Ectodermal cell (in vitro differentiated cells): Measurements from ENCODE around the gene MXRA8.
A peak's percentile ranks its signal among the peaks of the same experiment; 100 is the strongest.

Experiments used
- H3K27ac ChIP-seq: 2 replicates; pipeline ENCODE4 v1.7.0; 2013; ENCODE audit warnings: mild to moderate bottlenecking, low read depth, low read length; ENCODE audit not compliant: insufficient read depth, poor library complexity, severe bottlenecking
- H3K27me3 ChIP-seq: 2 replicates; pipeline ENCODE4 v1.7.0; 2013; ENCODE audit warnings: mild to moderate bottlenecking, low read length; ENCODE audit not compliant: insufficient read depth, control insufficient read depth, poor library complexity, severe bottlenecking
- H3K36me3 ChIP-seq: one replicate; pipeline ENCODE4 v1.7.0; 2013; ENCODE audit warnings: low read length; ENCODE audit not compliant: control insufficient read depth, insufficient read depth
- H3K4me1 ChIP-seq: one replicate; pipeline ENCODE4 v1.7.0; 2013; ENCODE audit warnings: low read length; ENCODE audit not compliant: control insufficient read depth, insufficient read depth
- H3K4me3 ChIP-seq: 2 replicates; pipeline ENCODE4 v1.7.0; 2013; ENCODE audit warnings: low read depth, low read length, control low read depth; ENCODE audit not compliant: insufficient read depth
- H3K9me3 ChIP-seq: 2 replicates; pipeline ENCODE4 v1.7.0; 2013; ENCODE audit warnings: mild to moderate bottlenecking, low read length, moderate library complexity; ENCODE audit not compliant: control insufficient read depth
- WGBS, 2 experiments: methylation state at CpG; one replicate each; pipeline ENCODE4 v1.1.7; 2013; ENCODE audit warnings: missing lambda C conversion rate in 2 of 2; 5-methylcytosine and 5-hydroxymethylcytosine counted together

The MXRA8 gene

GRCh38 chr1:1356796-1357401 lies 1.5 kb downstream of the MXRA8 start:
- Histone ChIP-seq H3K4me3 (peak overlapping the region; percentile 45), H3K36me3 (no peaks in the 10 kb centered on the region), H3K9me3 (no peaks in the 10 kb centered on the region), H3K27me3 (no peaks in the 10 kb centered on the region), H3K4me1 (peaks cover 64% of the 10 kb centered on the region), H3K27ac (no peak overlapping the region)
- WGBS, 2 experiments = 71 to 73% methylated on average over 26 of the region's 26 CpGs

GRCh38 chr1:1356166-1356795 lies 2.1 kb downstream of the MXRA8 start:
- Histone ChIP-seq H3K27me3 (no peaks in the 10 kb centered on the region), H3K9me3 (no peaks in the 10 kb centered on the region), H3K36me3 (no peaks in the 10 kb centered on the region), H3K4me1 (peaks cover 63% of the 10 kb centered on the region), H3K4me3 (no peak overlapping the region), H3K27ac (no peak overlapping the region)
- WGBS, 2 experiments = 88 to 89% methylated on average over 8 of the region's 8 CpGs

GRCh38 chr1:1355416-1355815 lies 2.9 kb downstream of the MXRA8 start:
- no peak overlapping the region for H3K27ac ChIP-seq
- no peak overlapping the region for H3K4me3 ChIP-seq
- peaks cover 55% of the 10 kb centered on the region for H3K4me1 ChIP-seq
- H3K36me3 ChIP-seq = no peaks in the 10 kb centered on the region
- H3K9me3 ChIP-seq = no peaks in the 10 kb centered on the region
- no peaks in the 10 kb centered on the region for H3K27me3 ChIP-seq
- 91 to 95% methylated on average over 44 to 52 of the region's 52 CpGs for WGBS, 2 experiments

GRCh38 chr1:1354271-1355247 lies 3.8 kb downstream of the MXRA8 start:
- H3K27me3 ChIP-seq = no peaks in the 10 kb centered on the region
- peaks cover 47% of the 10 kb centered on the region for H3K4me1 ChIP-seq
- H3K9me3 ChIP-seq = no peaks in the 10 kb centered on the region
- H3K4me3 ChIP-seq = no peak overlapping the region
- 91 to 93% methylated on average over 116 of the region's 116 CpGs for WGBS, 2 experiments
- no peaks in the 10 kb centered on the region for H3K36me3 ChIP-seq
- H3K27ac ChIP-seq = no peak overlapping the region

- Histone ChIP-seq H3K9me3 (no peaks in the 10 kb centered on the region), H3K36me3 (no peaks in the 10 kb centered on the region), H3K4me1 (peaks cover 37% of the 10 kb centered on the region), H3K27ac (no peak overlapping the region), H3K27me3 (no peaks in the 10 kb centered on the region), H3K4me3 (no peak overlapping the region)
- 69 to 71% methylated on average over 28 of the region's 28 CpGs for WGBS, 2 experiments
These were observed 4.8 kb downstream of the MXRA8 start for GRCh38 chr1:1353389-1354151.

- Histone ChIP-seq H3K27ac (no peak overlapping the region), H3K4me1 (peaks cover 39% of the 10 kb centered on the region), H3K36me3 (no peaks in the 10 kb centered on the region), H3K27me3 (no peaks in the 10 kb centered on the region), H3K4me3 (no peak overlapping the region), H3K9me3 (no peaks in the 10 kb centered on the region)
- WGBS, 2 experiments = 54 to 56% methylated on average over 5 of the region's 5 CpGs
These were observed 5.5 kb downstream of the MXRA8 start for GRCh38 chr1:1352786-1353388.

- 62 to 63% methylated on average over 29 of the region's 29 CpGs for WGBS, 2 experiments
- H3K27ac ChIP-seq = no peak overlapping the region
- peak overlapping the region; percentile 25 for H3K4me3 ChIP-seq
- H3K27me3 ChIP-seq = no peaks in the 10 kb centered on the region
- no peaks in the 10 kb centered on the region for H3K36me3 ChIP-seq
- H3K9me3 ChIP-seq = no peaks in the 10 kb centered on the region
- peaks cover 35% of the 10 kb centered on the region for H3K4me1 ChIP-seq
These were observed 6.6 kb downstream of the MXRA8 start for GRCh38 chr1:1351511-1352427.

GRCh38 chr1:1349256-1350012 lies 8.9 kb downstream of the MXRA8 start, which contains the start of gene DVL1:
Gene DVL1 (minus strand): TSS chr1:1349418. CDS start chr1:1349065, 353 bp downstream.
- H3K27me3 ChIP-seq = no peaks in the 10 kb centered on the region
- H3K9me3 ChIP-seq = no peaks in the 10 kb centered on the region
- WGBS, 2 experiments = 0% methylated on average over 117 of the region's 122 CpGs
- H3K36me3 ChIP-seq = no peaks in the 10 kb centered on the region
- peak within 1 kb of the TSS; percentile 17 for H3K27ac ChIP-seq
- H3K4me1 ChIP-seq = peaks cover 32% of the 10 kb centered on the region
- H3K4me3 ChIP-seq = peak within 1 kb of the TSS; percentile 68
